IPS DF 19.7 (cell line): Measurements from ENCODE around the gene GHRH.

Source experiments
- DNase-seq: peaks from one replicate; pipeline ENCODE4 v3.0.0-alpha.2; 2013; ENCODE audit warnings: low read depth, low spot score

The GHRH gene

DNA sequence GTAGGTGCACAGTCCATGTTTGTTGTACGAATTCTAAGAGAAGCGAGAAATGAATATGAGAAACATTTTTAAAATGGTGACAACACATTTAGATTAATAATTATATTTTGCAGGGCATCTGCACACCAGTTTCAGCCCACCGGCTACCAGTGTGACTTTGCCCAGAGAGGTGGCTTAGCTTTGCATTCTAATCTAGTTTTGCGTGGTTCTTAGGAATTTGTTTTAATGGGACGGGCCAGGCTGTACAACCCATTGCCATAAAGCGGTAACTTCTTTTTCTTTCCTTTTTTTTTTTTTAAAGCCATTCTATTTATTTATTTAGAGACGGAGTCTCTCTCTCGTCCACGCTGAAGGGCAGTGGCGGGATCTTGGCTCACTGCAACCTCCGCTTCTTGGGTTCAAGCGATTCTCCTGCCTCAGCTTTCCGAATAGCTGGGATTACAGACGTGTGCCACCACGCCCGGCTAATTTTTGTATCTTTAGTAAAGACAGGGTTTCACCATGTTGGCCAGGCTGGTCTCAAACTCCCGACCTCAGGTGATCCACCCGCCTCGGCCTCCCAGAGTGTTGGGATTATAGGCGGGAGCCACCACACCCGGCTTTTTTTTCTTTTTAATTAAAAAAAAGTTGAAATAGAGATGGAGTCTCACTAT lies 28.7 kb upstream of the GHRH start:
- DNase-seq: no peak

DNA sequence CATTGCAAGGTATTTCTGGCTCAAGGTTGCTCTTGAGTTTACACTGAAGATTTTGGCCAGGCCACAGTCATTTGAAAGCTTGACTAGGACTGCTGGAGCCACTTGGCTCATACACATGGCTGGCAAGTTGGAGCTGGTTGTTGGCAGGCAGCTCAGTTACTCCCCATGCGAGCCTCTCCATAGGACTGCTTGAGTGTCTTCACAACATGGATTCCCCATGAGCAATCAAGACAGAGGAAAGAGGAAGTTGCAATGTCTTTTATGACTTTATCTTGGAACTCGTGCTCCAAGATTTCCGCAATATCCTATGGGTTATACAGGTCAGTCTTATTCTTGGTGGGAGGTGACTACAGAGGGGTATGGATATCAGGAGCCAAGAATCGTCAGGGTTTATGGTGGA lies 26.5 kb upstream of the GHRH start:
- no peak for DNase-seq

DNA sequence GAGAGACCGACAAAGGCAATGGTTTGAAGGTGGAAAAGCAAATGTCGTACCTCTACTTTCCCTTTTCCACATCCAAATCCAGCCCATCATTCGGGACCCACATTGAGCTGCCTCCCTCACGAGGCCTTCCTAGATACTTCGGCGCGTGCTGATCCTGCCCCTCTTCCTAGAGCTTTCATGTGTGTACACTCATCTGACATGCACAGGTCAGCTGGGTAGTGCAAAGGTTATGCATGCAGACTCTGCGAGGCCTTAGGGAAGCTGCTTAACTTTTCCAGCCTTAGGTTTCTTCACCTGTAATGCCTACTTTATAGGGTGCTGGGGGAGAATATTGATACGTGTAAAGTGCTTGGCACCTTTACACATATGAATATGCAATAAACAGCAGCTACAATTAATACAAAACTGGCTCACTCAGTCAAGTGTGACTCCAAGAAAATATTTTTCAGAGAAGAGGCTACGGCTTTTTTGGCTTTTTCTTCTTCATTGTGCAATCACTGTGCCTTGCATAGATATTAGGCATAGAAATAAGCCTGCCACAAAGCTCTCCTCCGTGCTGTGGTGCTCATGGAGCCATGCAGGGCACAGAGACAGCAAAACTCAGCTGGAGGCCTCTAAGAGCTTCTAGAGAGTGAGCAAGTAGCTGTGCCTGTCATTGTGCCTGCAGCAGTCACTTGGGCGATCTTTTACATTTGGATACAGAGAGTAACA lies 24.2 kb upstream of the GHRH start:
- DNase-seq: no peak

DNA sequence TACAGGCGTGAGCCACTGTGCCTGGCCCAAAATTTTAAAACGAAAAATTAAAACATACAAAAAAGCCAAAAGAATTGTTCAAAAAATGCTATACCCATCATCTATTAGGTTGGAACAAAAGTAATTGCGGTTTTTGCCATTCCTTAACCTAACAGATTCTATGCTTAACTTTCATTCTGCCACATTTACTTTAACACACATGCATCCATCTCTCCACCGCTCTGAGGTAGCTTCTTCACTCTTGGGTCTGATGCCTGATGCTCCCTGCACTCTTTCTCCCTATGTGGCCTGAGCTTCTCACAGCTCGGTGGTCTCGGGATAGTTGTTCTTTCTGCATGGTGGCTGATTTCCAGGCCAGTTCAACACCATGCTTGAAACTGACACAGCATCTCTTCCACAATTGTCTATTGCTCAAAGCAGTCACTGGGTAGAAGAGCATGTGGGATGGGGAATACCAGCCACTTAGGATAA lies 23.1 kb upstream of the GHRH start:
- DNase-seq: no peak

DNA sequence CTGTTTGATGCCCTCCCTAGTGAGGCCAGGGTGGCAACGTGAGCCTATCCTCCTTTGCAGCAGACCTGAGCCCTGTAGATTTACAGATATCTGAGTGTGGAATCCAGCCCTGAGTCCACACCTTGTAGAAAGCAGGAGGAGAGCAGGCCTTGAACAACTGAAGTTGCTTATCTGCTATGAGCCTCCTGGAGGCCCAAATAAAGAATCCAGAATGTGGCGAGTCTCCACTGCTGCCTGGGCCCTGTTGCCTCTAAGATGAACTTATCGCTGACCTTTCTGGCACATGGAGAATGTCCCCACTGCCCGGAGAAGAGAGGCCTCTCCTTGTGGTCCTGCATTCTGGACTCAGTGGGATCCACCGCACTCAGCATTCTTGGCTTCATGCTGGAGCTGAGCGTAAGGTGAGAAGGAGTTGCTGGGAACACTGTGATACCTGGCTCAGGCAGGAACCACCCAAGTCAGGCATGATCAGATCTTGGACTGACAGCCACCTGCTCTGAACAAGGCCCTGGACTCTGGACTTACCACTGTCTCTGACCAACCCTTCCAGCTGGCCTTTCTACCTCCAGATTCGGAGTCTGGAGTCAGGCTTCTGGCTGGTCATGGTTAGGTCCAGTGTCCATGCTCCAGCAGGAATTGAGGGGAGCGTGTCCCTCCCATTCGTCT lies 22.0 kb upstream of the GHRH start:
- no peak for DNase-seq

DNA sequence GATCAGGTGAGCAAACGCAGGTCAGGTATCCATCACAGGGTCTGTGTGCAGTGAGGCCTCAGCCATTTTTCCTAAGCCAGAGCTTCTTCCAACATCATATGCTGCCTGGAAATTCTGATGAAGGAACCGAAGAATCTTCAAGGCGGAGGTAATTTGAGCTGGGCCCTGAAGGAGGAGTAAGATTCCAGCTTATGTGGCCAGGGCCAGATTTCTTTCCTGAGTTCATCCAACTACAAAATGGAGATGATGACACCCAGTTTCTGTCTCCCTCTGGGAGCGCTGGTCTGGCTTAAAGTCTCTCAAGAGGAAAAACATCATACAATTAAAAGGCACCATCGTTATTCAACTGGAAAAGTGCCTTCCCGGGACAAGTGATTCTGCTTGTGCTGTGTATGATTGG lies 20.9 kb upstream of the GHRH start:
- DNase-seq: no peak

DNA sequence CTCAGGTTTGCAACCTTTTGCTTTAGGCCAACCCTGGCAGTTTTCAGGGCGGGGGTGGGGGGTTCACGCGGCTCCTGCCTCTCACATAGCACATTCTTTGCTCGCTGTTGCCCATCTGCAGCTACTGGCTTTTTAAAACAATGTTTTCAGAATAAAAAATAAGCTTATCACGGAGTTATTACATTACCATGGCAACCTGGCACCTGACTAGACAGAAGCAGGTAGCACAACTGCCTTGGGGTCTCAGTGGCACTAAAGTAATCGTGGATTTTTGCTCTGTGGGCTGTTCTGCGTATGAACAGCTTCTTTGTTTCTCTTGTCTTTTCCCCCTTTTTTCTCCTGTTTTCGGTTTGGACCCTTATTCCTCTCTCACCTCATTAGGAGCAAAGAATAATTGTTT lies 18.8 kb upstream of the GHRH start:
- no peak for DNase-seq

DNA sequence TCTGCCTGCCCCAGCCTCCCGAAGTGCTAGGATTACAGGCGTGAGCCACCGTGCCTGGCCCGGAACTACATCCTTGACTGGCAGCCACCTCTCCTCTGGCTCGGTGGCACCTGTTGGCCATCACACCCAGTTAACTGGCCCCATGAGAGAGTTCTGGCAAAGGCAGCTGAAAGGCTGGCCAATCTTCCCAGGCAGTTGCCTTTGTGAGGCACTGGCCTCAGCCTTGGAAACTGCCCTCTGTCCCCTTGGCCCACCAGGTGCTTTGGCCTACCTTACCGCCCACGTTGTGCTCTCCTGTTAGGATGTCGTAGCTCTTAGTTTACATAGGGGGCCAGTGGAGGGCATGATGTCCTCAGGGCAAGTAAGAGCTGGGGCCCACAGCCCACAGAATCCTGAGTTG lies 18.2 kb upstream of the GHRH start:
- no peak for DNase-seq

DNA sequence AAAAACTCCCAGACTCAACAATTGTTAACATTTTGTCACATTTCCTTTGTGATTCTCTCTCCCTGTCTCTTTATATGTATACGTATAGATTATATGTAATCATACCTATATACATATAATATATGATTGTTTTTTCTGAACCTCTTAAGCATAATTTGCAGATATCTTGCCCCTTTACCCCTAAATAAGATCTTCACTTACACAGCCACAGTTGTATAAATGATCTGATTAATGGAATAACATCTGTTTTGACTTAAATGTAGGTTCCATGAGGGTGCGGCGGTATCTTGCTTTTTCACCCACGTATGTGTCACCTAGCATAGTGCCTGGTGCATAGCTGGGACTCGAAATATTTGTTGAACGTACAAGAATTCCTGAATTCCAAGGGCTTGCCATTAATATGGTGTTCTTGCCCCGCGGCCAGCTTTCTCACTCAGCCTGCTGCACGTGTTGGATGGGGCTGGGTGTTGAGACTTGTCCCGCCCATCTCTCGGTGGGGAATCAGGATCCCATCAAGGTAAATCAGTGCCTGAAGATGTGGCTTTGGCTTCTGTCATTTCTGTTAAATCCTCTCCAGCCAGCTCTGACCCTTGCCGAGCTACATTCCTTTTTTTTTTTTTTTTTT lies 17.5 kb upstream of the GHRH start:
- DNase-seq: no peak

DNA sequence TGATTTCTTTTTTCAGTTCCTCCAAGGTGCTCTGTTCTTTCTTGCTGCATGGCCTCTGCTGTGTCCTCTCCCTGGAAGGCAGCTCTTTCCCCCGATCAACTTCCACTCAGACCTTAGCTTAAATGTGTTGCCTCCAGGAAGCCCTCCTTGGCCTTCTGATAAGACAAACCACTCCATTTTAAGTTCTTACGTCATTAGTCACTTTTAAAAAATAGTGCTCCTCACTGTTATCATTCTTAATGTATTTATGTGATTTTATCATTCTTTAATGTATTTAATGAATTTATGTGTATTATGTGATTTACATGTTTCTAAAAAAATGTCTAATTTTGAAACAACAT lies 15.6 kb upstream of the GHRH start:
- DNase-seq: no peak

DNA sequence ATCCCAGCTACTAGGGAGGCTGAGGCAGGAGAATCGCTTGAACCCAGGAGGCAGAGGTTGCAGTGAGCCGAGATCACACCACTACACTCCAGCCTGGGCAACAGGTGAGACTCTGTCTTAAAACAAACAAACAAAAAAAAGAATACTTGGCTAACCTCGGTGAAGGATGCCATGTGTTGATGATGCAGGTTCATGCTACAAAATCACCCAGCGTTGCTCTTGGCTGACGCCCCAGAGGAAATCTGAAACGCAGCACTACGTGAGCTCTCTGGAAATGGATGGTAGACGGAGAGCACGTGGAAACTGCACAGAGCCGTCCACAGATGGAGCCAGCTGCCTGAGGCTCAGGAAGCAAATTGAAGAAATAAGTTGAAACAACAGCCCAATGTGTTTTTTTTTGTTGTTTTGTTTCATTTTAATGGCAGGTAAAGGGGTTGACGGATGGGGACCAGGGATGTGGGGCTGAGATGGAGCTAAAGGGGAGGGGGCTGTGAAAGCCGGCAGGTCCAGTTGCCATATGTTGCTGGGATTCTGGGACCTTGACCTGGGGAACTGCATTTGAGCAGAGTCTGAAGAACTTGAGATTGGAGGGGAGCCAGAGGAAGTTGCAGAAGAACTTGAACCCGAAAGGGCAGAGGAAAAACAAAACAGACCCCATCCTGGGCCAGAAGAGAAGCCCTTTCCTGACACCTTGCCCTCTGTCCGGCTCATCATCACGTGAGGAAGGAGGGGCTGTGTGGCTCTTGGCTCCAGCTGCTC lies 15.1 kb upstream of the GHRH start:
- DNase-seq: no peak

DNA sequence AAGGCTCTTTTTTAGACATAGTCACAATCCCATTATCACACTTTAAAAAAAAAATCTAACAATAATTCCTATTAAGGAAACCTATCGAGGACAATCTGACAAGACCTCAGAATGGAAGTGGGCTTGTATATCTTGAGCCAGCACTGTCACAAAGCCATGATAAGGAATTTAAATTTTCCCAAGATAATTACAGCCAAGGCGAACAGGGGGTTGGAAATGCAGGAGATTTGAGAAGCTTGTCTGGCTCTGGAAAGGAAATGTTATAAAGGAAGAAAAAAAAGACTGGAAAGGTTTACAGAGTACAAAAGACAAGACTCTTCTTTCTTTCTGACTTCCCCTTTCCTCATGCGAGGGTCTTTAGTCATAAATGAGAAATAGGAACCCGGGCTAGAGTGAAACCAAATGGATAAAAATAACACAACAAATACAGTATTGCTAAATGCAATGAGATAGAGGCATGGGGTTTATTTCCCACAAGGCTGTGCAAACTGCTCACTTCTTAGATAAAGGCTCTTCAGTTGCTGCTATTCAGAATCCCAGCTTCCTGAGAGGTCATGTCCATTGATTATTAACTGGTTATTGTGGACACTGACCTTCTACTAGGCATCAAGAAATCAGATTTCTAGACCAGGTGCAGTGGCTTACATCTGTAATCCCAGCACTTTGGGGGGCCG lies 13.4 kb upstream of the GHRH start:
- DNase-seq: no peak

DNA sequence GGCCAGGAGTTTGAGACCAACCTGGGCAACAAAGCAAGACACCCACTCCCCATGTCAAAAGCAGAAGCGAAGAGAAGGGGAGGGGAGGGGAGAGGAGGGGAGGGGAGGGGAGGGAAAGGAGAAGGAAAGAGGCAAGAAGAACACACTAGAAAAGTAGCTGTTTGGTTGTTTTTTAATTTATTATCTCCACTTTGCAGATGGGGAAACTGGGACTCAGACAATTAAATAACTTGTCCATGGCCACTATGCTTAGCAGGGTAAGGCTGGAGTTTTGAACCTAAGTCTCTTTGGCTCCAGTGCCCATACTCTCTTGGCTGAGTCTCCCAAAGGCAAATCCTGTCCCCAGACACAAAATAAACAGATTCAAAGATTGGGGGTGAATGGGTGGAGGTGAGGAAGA lies 12.4 kb upstream of the GHRH start:
- no peak for DNase-seq

DNA sequence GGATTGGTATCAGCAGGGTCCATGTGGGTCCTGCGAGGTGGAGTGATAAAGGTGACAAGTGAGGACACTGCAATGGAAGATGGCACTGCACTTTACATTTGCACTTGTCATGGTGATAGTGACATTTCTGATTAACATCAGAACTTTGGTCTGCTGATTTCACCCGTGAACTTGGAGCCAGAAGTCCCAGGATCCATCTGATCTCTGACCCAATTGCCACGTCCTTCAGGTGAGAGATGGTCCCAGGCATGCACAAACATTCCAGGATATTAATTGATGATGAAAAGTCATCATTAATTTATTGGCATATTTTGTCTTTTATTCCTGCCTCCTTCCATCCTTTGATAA lies 9.8 kb upstream of the GHRH start:
- DNase-seq: no peak

DNA sequence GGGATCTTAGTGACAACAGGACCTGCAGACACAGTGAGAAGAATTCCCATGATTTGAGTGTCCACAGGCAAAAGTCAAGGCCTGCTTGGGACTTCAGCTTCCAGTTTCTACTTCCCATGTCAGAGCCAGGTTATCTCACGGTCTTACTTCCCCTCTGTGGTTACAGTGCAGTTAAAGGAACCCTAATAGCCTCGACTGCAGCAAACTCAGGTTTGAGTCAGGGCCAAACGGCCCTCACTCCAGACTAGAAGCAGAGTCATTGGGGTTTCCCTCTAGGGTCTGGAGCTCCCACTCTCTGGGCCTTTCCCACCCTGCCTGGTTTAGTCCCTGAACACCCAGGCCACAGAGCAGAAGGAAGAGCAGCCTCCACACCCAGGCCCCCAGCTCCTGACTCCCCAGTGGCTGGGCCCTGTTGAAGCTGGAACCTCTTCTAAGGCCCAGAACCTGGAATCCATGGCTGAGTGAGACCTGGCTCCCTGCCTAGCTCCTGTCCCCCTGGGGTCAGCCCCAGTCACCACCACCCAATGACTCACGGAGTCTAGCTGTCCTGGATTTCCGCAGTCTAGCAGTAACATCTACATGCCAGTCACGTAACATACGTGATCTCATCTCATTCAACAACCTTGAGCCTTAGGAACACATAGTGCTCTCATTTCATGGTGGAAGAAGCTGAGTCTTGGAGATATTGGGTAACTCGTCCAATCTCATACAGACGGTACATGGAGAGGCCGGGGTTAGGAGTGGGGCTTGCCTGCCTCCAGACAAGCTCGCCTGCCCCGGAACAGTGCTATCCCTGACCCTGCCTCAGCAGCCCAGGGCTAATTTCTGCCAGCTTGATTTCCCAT lies 9.2 kb upstream of the GHRH start:
- no peak for DNase-seq

DNA sequence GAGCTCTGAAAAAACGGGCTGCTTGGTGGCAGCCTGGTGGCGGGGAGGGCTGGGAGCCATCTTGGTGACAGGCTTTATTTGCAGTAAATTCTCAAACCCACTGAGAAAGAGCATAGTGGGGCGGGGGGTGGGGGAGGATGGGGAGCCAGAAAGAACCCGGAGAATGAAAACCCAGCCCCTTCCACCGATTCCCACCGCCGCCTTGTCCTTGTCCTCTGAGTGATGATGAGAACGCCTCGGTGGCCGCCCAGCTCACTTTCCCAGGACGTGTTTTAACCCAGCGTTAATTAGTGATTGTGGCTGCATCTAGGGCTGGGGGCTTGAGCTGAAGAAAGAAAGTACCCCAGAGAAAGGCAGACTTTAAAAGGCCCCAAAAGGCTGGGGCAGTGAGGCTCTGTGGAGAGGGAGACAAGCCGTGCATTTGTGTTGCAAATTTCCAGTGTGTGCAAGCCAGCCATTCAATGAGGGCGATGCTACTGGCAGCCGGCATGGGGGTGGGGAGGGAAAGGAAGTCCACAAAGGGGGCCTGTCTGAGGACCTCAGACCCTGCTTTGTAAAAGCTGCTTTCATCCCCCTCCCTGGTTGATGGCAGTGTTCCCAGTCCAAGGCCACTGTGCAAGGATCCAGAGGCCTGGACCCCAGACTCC lies 6.2 kb upstream of the GHRH start:
- DNase-seq: no peak

DNA sequence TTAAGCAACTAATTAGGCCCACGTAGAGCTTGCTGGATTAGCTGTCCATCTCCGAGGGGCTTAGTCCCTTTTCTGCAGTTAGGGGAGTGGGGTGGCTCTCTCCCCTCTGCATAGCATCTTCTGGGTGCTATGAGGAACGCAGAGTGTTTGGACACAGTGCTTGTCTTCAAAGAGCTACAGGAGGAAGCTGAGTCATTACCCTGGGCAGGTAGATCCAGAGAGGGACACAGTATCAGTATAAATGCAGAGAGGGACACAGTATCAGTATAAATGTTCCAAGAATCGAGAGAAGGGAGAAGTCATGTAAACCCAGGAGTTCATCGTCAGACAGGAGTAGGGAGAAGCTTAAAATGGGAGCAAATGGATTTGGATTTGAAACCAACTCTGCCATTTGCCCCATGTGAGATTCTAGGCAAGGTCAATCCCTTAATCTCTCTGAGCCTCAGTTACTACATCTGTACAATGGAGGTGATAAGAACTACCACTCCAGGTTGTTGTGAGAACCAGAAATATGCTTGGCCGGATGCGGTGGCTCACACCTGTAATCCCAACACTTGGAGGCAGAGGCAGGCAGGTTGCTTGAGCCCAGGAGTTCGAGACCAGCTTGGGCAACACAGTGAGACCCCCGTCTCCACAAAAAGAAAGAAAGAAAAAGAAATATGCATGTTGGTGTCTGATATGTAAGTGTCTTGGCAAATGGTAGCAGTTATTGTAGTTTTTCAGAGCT lies 5.5 kb upstream of the GHRH start:
- no peak for DNase-seq

DNA sequence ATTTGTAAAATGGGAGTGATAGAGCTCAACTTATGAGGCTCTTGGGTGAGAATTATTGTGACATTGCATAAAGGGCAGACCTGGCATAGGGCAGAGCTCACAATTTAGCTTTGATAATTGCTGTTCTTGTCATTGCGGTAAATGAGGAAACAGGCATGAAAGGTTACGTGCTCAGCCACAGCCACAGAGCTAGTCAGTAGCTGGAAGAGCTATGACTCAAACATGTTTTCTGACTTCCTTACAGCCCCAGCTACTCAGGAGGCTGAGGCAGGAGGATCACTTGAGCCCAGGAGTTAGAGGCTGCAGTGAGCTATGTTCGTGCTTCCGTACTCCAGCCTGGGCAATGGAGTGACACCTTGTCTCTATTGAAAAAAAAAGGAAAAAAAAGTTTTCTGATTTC lies 3.5 kb upstream of the GHRH start:
- DNase-seq: no peak

DNA sequence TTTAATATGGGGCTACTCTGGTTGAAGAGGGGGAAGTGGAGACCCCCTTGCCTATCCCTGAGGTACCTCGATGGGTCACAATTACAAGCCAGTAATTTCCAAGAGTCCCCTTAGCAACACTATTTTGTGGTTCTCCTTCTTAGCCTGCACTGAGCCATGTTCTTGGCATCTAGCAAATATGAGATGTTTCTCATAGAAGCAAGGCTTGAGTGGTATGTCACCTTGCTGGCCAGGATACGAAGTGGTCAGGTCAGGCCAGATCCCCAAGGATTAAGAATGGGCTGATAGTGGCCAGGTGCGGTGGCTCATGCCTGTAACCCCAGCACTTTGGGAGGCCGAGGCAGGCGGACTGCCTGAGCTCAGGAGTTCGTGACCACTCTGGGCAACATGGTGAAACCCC lies 2.1 kb upstream of the GHRH start:
- no peak for DNase-seq
